GM08714 (cell line): Measurements from ENCODE around the gene LEP.

Experiments used
- H3K4me3 ChIP-seq: fragments of 200-500 bp; sonication (Bioruptor generic); 2 replicates; pipeline ENCODE4 v1.5.1; 2014; ENCODE audit warnings: mild to moderate bottlenecking, low read length, inconsistent platforms
- ZNF274 ChIP-seq: IDR thresholded peaks from 2 replicates; pipeline ENCODE4 v1.6.1; 2012; ENCODE audit warnings: mild to moderate bottlenecking, low read depth, low read length

LEP gene

DNA sequence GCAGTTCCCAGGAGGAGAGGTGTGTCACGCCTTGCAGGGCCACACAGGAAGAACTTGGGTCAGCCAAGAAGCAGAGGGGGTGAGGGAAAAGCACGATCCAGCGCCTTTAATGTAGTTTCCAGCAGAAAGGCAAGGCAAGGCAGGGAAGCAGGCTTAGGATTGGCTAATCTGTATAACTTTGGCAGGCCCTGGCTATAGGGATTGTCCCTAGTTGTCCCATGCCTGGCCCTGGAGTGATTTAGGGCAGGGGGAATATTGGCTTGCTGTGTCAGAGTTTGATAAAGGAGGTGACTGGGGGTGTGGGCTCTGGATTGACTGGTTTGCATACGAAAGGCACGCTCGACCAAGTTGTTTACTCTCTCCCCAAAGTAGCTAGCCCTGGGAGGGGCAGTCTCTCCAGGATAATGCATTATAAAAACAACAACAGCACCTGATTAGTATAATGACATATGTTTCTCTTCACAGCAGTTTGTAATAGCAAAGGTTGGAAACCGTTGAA lies 58.1 kb downstream of the LEP start:
- no peak overlapping the region for H3K4me3 ChIP-seq
- TF ChIP-seq ZNF274, result no peak

DNA sequence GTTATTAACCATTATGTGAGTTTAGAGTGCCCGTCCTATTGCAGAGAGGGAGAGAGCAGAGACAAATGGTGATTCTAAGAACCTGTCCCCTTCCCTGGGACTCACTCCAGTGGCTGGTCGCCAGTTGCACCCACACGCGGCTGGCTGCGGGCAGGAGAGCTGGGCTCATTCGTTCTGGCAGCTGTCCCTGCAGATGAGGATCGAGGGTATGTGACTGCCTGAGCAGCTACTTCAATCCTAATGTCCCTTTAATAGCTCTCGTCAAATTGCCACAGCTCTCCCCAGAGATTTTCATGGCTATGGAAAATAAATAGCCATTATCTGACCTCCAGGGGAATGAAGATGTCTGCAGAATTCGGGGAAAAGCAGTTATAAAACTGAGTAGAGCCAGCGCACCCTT lies 61.1 kb downstream of the LEP start:
- no peak overlapping the region for H3K4me3 ChIP-seq

DNA sequence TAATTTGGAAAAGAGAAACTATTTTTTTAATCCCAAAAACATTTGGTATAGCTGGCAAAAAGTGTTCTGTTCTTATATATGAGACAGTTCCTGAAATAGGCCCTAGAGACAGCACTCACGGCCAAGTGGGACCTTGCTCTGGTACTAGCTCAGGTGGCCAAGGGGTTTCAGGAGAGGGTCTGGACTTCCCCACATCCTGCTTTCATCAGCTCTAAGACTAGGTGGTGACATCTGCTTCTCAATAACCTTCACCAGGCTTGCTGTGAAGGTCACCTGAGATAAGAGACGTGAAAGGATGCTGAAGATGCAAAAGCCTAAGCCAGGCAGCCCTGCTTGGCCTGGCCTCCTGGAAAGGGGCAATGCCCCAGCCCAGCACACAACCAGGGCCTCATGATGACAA lies 62.1 kb downstream of the LEP start:
- no peak for TF ChIP-seq ZNF274

More for the DNA sequence above, 61.1 kb downstream of the LEP start:
- TF ChIP-seq ZNF274, result no peak

DNA sequence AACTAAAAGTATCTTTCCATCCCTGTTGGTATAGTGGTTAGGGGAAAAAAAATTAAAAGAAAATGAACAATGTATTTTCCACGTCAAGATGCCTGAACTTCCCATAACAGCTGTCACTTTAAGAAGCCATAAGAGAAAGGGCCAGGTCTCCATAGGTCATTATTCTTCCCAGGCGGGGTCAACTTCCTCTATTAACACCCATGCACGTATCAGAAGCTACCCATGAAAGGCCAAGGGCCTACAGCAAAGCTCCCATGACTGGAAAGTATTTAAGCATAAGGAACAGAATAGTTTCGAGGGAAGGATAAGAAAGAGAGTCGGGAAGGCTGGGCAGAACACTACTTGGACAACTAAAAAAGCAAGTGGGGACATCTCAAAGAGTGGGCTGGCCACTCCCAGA lies 62.6 kb downstream of the LEP start:
- H3K4me3 ChIP-seq, result no peak overlapping the region
- TF ChIP-seq ZNF274, result no peak

More for the DNA sequence above, 62.1 kb downstream of the LEP start:
- no peak overlapping the region for H3K4me3 ChIP-seq

DNA sequence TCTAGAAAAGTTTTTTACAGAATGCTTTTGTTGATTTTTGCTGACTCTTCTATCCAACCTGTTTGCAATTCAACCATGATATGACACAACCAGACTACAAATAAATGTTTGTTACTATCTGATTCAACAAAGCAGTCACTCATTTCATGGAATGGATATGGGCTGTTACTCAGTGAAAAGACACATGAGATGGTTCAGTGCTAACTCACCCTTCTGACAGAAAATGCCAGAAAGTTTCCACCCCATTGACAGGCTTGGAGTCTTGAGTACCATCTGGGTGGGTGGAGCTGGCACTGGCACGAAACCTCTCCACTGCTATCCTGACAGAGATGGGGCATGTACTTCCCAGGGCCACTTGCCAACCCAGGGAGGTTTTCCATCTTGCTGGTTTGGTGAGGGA lies 63.1 kb downstream of the LEP start:
- H3K4me3 ChIP-seq, result no peak overlapping the region
- no peak for TF ChIP-seq ZNF274

GRCh38 chr7:128307061-128307460 lies 66.0 kb downstream of the LEP start:
- no peak overlapping the region for H3K4me3 ChIP-seq
- TF ChIP-seq ZNF274, result no peak
